IMR-90 (cell line): ENCODE results near the gene ANKRD53.

Experiments
- BHLHE40 ChIP-seq: fragments of 150-350 bp; IDR thresholded peaks from 2 replicates; pipeline ENCODE4 v1.6.1; 2016; ENCODE audit warnings: mild to moderate bottlenecking, low read depth, low read length
- MAFK ChIP-seq: IDR thresholded peaks from 2 replicates; pipeline ENCODE4 v1.6.1; 2012; ENCODE audit warnings: low read depth, low read length, improper control_type of control experiment
- POLR2A ChIP-seq: IDR thresholded peaks from 2 replicates; pipeline ENCODE4 v1.6.1; 2012; ENCODE audit warnings: mild to moderate bottlenecking, low read depth, low read length
- RAD21 ChIP-seq: IDR thresholded peaks from 2 replicates; pipeline ENCODE4 v1.6.1; 2012; ENCODE audit warnings: low read length, improper control_type of control experiment
- RCOR1 ChIP-seq: IDR thresholded peaks from 2 replicates; pipeline ENCODE4 v1.6.1; 2012; ENCODE audit warnings: mild to moderate bottlenecking, low read length, improper control_type of control experiment; ENCODE audit not compliant: insufficient replicate concordance
- RFX5 ChIP-seq: IDR thresholded peaks from 2 replicates; pipeline ENCODE4 v1.8.0; 2012; ENCODE audit warnings: low read depth, mild to moderate bottlenecking, low read length, moderate library complexity
- TF ChIP-seq, protein P1 (sequence below): conservative IDR thresholded peaks from 2 replicates; pipeline ENCODE4 v1.5.1; 2012; ENCODE audit warnings: mild to moderate bottlenecking, low read depth, low read length, improper control_type of control experiment
- TF ChIP-seq, protein P2 (sequence below): fragments of 150-350 bp; IDR thresholded peaks from 2 replicates; pipeline ENCODE4 v1.6.1; 2017; ENCODE audit warnings: mild to moderate bottlenecking, antibody characterized with exemption, low read length, low read depth

DNA sequence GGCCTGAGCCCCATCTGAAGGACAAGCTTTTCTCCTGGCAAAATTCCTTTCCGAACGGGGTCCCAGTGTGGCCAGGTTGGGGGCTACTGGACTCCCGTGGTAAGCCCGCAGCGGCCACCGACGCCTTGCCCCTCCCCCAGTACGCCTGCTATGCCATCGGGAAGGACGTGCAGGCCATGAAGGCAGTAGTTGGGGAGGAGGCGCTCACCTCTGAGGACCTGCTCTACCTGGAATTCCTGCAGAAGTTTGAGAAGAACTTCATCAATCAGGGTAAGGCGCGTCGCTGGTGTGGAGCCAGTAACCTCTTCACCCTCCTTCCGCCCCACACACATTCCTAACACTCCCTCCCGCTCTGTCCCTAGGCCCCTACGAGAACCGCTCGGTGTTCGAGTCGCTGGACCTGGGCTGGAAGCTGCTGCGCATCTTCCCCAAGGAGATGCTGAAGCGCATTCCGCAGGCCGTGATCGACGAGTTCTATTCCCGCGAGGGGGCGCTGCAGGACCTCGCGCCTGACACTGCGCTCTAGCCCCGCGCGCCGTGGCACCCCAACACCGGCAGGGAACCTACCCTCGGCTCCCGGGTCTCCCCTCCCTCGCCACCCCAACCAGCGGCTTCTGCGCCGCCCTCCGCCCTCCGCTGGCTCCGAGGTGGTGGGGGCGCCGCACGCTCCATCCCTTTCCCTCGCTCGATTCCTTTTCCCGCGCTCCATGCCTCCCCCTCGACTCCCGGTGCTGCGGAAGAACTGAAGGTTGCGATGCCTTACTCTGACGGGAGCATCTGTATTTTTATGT is 13.6 kb upstream of the ANKRD53 start:
- TF ChIP-seq, protein P1, sequence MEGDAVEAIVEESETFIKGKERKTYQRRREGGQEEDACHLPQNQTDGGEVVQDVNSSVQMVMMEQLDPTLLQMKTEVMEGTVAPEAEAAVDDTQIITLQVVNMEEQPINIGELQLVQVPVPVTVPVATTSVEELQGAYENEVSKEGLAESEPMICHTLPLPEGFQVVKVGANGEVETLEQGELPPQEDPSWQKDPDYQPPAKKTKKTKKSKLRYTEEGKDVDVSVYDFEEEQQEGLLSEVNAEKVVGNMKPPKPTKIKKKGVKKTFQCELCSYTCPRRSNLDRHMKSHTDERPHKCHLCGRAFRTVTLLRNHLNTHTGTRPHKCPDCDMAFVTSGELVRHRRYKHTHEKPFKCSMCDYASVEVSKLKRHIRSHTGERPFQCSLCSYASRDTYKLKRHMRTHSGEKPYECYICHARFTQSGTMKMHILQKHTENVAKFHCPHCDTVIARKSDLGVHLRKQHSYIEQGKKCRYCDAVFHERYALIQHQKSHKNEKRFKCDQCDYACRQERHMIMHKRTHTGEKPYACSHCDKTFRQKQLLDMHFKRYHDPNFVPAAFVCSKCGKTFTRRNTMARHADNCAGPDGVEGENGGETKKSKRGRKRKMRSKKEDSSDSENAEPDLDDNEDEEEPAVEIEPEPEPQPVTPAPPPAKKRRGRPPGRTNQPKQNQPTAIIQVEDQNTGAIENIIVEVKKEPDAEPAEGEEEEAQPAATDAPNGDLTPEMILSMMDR = peak; percentile 75
- TF ChIP-seq RAD21 = peak; percentile 63
- no peak for TF ChIP-seq POLR2A
- no peak for TF ChIP-seq RFX5
- TF ChIP-seq RCOR1 = no peak
- TF ChIP-seq, protein P2, sequence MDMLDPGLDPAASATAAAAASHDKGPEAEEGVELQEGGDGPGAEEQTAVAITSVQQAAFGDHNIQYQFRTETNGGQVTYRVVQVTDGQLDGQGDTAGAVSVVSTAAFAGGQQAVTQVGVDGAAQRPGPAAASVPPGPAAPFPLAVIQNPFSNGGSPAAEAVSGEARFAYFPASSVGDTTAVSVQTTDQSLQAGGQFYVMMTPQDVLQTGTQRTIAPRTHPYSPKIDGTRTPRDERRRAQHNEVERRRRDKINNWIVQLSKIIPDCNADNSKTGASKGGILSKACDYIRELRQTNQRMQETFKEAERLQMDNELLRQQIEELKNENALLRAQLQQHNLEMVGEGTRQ = no peak
- TF ChIP-seq MAFK = no peak
- no peak for TF ChIP-seq BHLHE40
